Endothelial cell of umbilical vein (primary cell): Measurements from ENCODE around the gene CCS. TPM values are rescaled to one million over a fixed set of nuclear protein-coding genes. Genes with fewer than 3 reads are reported as not detected.

Experiments used
- BruUV-seq: library from RNA; stranded (reverse); fragments of 400-500 nt; replicated peaks from 2 replicates; lab custom pipeline; 2021; lab: Mats Ljungman, UMichigan
- CTCF ChIA-PET: fragments of 300-600, 350-600 bp; sonication (Branson Sonifier 250); formaldehyde crosslinking; loops from one replicate; lab custom pipeline; 2021; ENCODE audit warnings: antibody characterized with exemption, inconsistent platforms; lab: Charles Lee
- POLR2A ChIA-PET: fragments of 300-600, 350-600 bp; sonication (Branson Sonifier 250); formaldehyde crosslinking; loops from one replicate; lab custom pipeline; 2021; ENCODE audit warnings: antibody characterized with exemption, inconsistent platforms; lab: Charles Lee
- DNase-seq: peaks from one replicate; pipeline ENCODE4 v3.0.0-alpha.2; 2011; ENCODE audit warnings: low read depth, low spot score
- FAIRE-seq: peaks from 2 replicates; lab custom pipeline; 2011; peaks lifted over from hg19 to GRCh38; lab: Jason Lieb, UNC
- H2AFZ ChIP-seq: 2 replicates; pipeline ENCODE4 v1.6.0; 2012; ENCODE audit warnings: low read depth, low read length, control low read depth, inconsistent platforms
- H3K27ac ChIP-seq: 2 replicates; pipeline ENCODE4 v1.5.1; 2011; ENCODE audit warnings: low read depth, mild to moderate bottlenecking, control low read depth, low read length, moderate library complexity; ENCODE audit not compliant: insufficient read depth
- H3K27me3 ChIP-seq, 2 experiments: 2 replicates each; pipeline versions ENCODE4 v1.6.0 to v1.6.1; 2011; ENCODE audit warnings: low read length in 2 of 2, mixed read lengths in 1 of 2; ENCODE audit not compliant: control insufficient read depth in 2 of 2, insufficient read depth in 2 of 2
- H3K36me3 ChIP-seq, 2 experiments: 2 replicates in 1 of 2; 3 replicates in 1 of 2; pipeline ENCODE4 v1.5.1; 2011; ENCODE audit warnings: low read length in 2 of 2, mild to moderate bottlenecking in 1 of 2, moderate library complexity in 1 of 2; ENCODE audit not compliant: control insufficient read depth in 2 of 2, insufficient read depth in 2 of 2; ENCODE audit errors: extremely low read depth in 1 of 2
- H3K4me1 ChIP-seq: 3 replicates; pipeline ENCODE4 v1.5.1; 2011; ENCODE audit warnings: mild to moderate bottlenecking, low read length; ENCODE audit not compliant: control insufficient read depth, insufficient read depth; ENCODE audit errors: extremely low read depth
- H3K4me2 ChIP-seq: 2 replicates; pipeline ENCODE4 v1.6.1; 2011; ENCODE audit warnings: low read length, control low read depth, mixed read lengths; ENCODE audit not compliant: insufficient read depth
- H3K4me3 ChIP-seq, 3 experiments: fragments of 200-600 bp in 1 of 3; sonication (generic), shearing (Covaris generic) in 1 of 3; replicated peaks in 1 of 3; 2 replicates each; pipeline ENCODE4 v1.5.1; 2011 to 2016; ENCODE audit warnings: control low read depth in 3 of 3, low read length in 3 of 3, mild to moderate bottlenecking in 2 of 3, inconsistent platforms in 1 of 3, low read depth in 1 of 3, moderate library complexity in 1 of 3; ENCODE audit not compliant: insufficient read depth in 1 of 3
- H3K79me2 ChIP-seq: 2 replicates; pipeline ENCODE4 v1.6.0; 2012; ENCODE audit warnings: low read length, inconsistent platforms; ENCODE audit not compliant: control insufficient read depth, insufficient read depth
- H3K9ac ChIP-seq: replicated peaks from 2 replicates; pipeline ENCODE3; 2011; ENCODE audit warnings: low read length, control low read depth; ENCODE audit not compliant: insufficient read depth; ENCODE audit errors: extremely low read depth
- H3K9me1 ChIP-seq: replicated peaks from 3 replicates; pipeline ENCODE4 v1.6.0; 2011; ENCODE audit warnings: mild to moderate bottlenecking, low read length; ENCODE audit not compliant: control insufficient read depth, insufficient read depth; ENCODE audit errors: extremely low read depth
- H3K9me3 ChIP-seq: replicated peaks from 2 replicates; pipeline ENCODE4 v1.5.1; 2012; ENCODE audit warnings: low read length, inconsistent platforms; ENCODE audit not compliant: control insufficient read depth, insufficient read depth
- H4K20me1 ChIP-seq: replicated peaks from 2 replicates; pipeline ENCODE3; 2011; ENCODE audit warnings: mild to moderate bottlenecking, low read length; ENCODE audit not compliant: control insufficient read depth, insufficient read depth; ENCODE audit errors: extremely low read depth
- CTCF ChIP-seq, 2 donors: IDR thresholded peaks; 1 replicate in 1 of 2; 2 replicates in 1 of 2; pipeline ENCODE4 v1.5.1; 2011; ENCODE audit warnings: low read length in 2 of 2, mild to moderate bottlenecking in 2 of 2, moderate library complexity in 2 of 2, control low read depth in 1 of 2, inconsistent platforms in 1 of 2, low read depth in 1 of 2; ENCODE audit not compliant: insufficient read depth in 1 of 2; ENCODE audit errors: extremely low read depth in 1 of 2
- EZH2 ChIP-seq: IDR thresholded peaks from 2 replicates; pipeline ENCODE4 v1.6.1; 2012; ENCODE audit warnings: borderline replicate concordance, low read depth, mild to moderate bottlenecking, moderate library complexity, low read length, inconsistent platforms; ENCODE audit not compliant: severe bottlenecking
- FOS ChIP-seq: IDR thresholded peaks from 2 replicates; pipeline ENCODE4 v1.6.1; 2011; ENCODE audit warnings: mild to moderate bottlenecking, low read length, moderate library complexity, borderline replicate concordance; ENCODE audit not compliant: insufficient read depth
- GATA2 ChIP-seq: IDR thresholded peaks from 2 replicates; pipeline ENCODE4 v1.7.0; 2011; ENCODE audit warnings: low read depth, mild to moderate bottlenecking, moderate library complexity, mixed read lengths, low read length; ENCODE audit not compliant: insufficient read length, insufficient read depth
- JUN ChIP-seq: IDR thresholded peaks from 2 replicates; pipeline ENCODE4 v1.6.1; 2011; ENCODE audit warnings: borderline replicate concordance, low read depth; ENCODE audit not compliant: insufficient read length, insufficient read depth
- MYC ChIP-seq: IDR thresholded peaks from one replicate; pipeline ENCODE4 v1.6.1; 2011; ENCODE audit warnings: mild to moderate bottlenecking, low read depth, low read length
- POLR2A ChIP-seq: IDR thresholded peaks from 2 replicates; pipeline ENCODE4 v1.6.1; 2012; ENCODE audit warnings: low read depth, mild to moderate bottlenecking, control low read depth, low read length
- POLR2AphosphoS5 ChIP-seq: IDR thresholded peaks from 2 replicates; pipeline ENCODE4 v1.6.1; 2012; ENCODE audit warnings: low read depth, mild to moderate bottlenecking, control low read depth, low read length, moderate library complexity; ENCODE audit not compliant: insufficient read depth
- dilution Hi-C: fragments of 300-500 bp; cut with MboI; formaldehyde crosslinking; loops from one replicate; pipeline ENCODE4 v1.15.0; 2019; ENCODE audit warnings: low sequenced_read_pairs; ENCODE audit not compliant: extremely low pct_ligation_motif_present
- intact Hi-C: fragments of 100-400 bp; cut with micrococcal nuclease; formaldehyde crosslinking; loops from one replicate; pipeline ENCODE4 v1.10.0; 2022
- polyA plus RNA-seq, 4 experiments: library from polyadenylated mRNA; depleted of rRNA in 3 of 4; stranded (reverse) in 3 of 4; unstranded in 1 of 4; fragments of >200 nt; gene quantifications; 2 replicates each; pipeline versions ENCODE4 v1.2.1 to v1.2.3, GENCODE V29; 2011 to 2012; ENCODE audit warnings: missing spikeins in 1 of 4
- total RNA-seq: library from RNA; stranded (reverse); gene quantifications from 2 replicates; pipeline ENCODE4 v1.2.3, GENCODE V29; 2021
- TF ChIP-seq, protein P1 (sequence below): IDR thresholded peaks from 2 replicates; pipeline ENCODE4 v1.6.1; 2011; ENCODE audit not compliant: insufficient read depth, insufficient read length

CCS gene
- total and polyA plus RNA-seq, 2 donors (not counting 3 experiments of a cell fraction or from before 2014, with no cell fraction given), result 38.7 to 39.0 TPM

DNA sequence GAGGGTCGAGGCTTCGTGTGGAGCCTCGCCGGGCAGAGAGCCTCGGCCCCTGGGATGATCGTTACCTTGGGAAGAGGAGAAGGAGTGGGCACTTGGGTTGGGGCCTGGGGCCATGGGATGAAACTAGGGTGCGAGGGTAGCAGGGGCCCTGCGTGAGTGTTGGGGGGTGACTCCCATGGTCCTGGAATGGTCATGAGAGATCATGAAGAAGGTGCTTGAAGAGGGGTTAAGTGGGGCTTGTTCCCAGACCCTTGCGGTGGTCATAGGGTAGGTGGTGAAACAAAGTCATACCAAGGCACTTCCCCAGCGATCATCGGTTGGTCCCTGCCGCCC lies 284 bp downstream of the CCS start:
- Histone ChIP-seq H3K79me2 (no peaks in the 10 kb centered on the region), H3K9me3 (no peaks in the 10 kb centered on the region), H3K9ac (peak overlapping the region; percentile 59), H2AFZ (peak overlapping the region; percentile 83), H3K4me1 (peaks cover 5% of the 10 kb centered on the region), H3K27ac (no peak overlapping the region), H3K36me3 (no peaks in the 10 kb centered on the region), H4K20me1 (no peaks in the 10 kb centered on the region), H3K4me2 (peak overlapping the region; percentile 65), H3K4me3 (peak overlapping the region; percentile 22 to 63 (median 60)), H3K27me3 (peaks cover 0 to 2% of the 10 kb centered on the region in 2 experiments), H3K9me1 (no peaks in the 10 kb centered on the region)
- DNase-seq (no peak), FAIRE-seq (peak; percentile 38)
- ChIA-PET POLR2A (no interaction called here), CTCF (interaction anchor here (1.0 to 1.3 kb wide), 9 partner anchors 12 to 85 kb away, joined by 3 to 10 read pairs (median 5); partner anchors contain the start of gene CTSF)
- dilution Hi-C loops (no loop called here), intact Hi-C loops (loop anchor here (1.0 to 5.0 kb wide), 4 partner anchors 23 to 84 kb away; partner anchors contain the start of genes RBM14, RBM4 and RBM4B)
- TF ChIP-seq, protein P1, sequence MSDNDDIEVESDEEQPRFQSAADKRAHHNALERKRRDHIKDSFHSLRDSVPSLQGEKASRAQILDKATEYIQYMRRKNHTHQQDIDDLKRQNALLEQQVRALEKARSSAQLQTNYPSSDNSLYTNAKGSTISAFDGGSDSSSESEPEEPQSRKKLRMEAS, result no peak
- TF ChIP-seq GATA2, result no peak
- TF ChIP-seq POLR2A, result no peak
- no peak for TF ChIP-seq EZH2
- TF ChIP-seq CTCF (IDR thresholded peaks at IDR 0.05; ENCODE audit: extremely low read depth in 1 of 2, insufficient read depth in 1 of 2, low read depth in 1 of 2, low read length in 2 of 2), result no peak
- TF ChIP-seq FOS, result no peak
- no peak for TF ChIP-seq JUN
- no peak for TF ChIP-seq POLR2AphosphoS5
- no peak for TF ChIP-seq MYC
- BruUV-seq, result no TSS peak
